Measurements from ENCODE around the gene YAF2.
"Not testable (repeated sequence)": the region's sequence is repeated elsewhere in the genome, so short reads cannot be mapped to it uniquely, and the experiment has no call there.

Gene YAF2

GRCh38 chr12:42192686-42193085, 45.4 kb downstream of the YAF2 start:
- no peak for TF ChIP-seq CTCF (IDR thresholded peaks at IDR 0.05; ENCODE audit: control extremely low read depth, extremely low read depth, low read depth, missing control alignments)
- POLR2A ChIA-PET: no interaction called here

GRCh38 chr12:42192258-42192657, 45.8 kb downstream of the YAF2 start:
- POLR2A ChIA-PET: no interaction called here

More at GRCh38 chr12:42192686-42193085, 45.4 kb downstream of the YAF2 start:
- CTCF ChIA-PET: interaction anchor here (1.0 to 1.1 kb wide), 2 partner anchors 13 to 14 kb away, joined by 3 read pairs; no protein-coding TSS in a partner anchor
- DNase-seq (ENCODE audit: extremely low spot score): no peak

GRCh38 chr12:42190376-42190775, 47.7 kb downstream of the YAF2 start:
- ChIA-PET POLR2A (no interaction called here), CTCF (no interaction called here)
- DNase-seq (ENCODE audit: extremely low spot score): no peak
- no peak for TF ChIP-seq CTCF (IDR thresholded peaks at IDR 0.05; ENCODE audit: control extremely low read depth, extremely low read depth, low read depth, missing control alignments)

More at GRCh38 chr12:42192258-42192657, 45.8 kb downstream of the YAF2 start:
- CTCF ChIA-PET: interaction anchor here (1.0 to 1.1 kb wide), 2 partner anchors 12 to 15 kb away, joined by 3 read pairs; no protein-coding TSS in a partner anchor
- DNase-seq (ENCODE audit: extremely low spot score): no peak
- no peak for TF ChIP-seq CTCF (IDR thresholded peaks at IDR 0.05; ENCODE audit: control extremely low read depth, extremely low read depth, low read depth, missing control alignments)

- POLR2A ChIA-PET; DNase-seq (ENCODE audit: extremely low spot score): not testable (repeated sequence)
- CTCF ChIA-PET: interaction anchor here (0.7 to 1.2 kb wide), 2 partner anchors 9 kb away, joined by 3 read pairs; no protein-coding TSS in a partner anchor
Observed at GRCh38 chr12:42188275-42188674, 49.8 kb downstream of the YAF2 start.

- ChIA-PET POLR2A (interaction anchor here (0.6 kb wide), 1 partner anchor 8 kb away, joined by 3 read pairs; no protein-coding TSS in a partner anchor), CTCF (interaction anchor here (1.0 to 1.2 kb wide), 2 partner anchors 8 to 15 kb away, joined by 3 read pairs; no protein-coding TSS in a partner anchor)
- TF ChIP-seq CTCF (IDR thresholded peaks at IDR 0.05; ENCODE audit: control extremely low read depth, extremely low read depth, low read depth, missing control alignments): no peak
- DNase-seq (ENCODE audit: extremely low spot score): no peak
Observed at GRCh38 chr12:42187799-42188198, 50.2 kb downstream of the YAF2 start.

- POLR2A ChIA-PET: no interaction called here
- CTCF ChIA-PET: interaction anchor here (1.0 kb wide), 1 partner anchor 14 kb away, joined by 3 read pairs; no protein-coding TSS in a partner anchor
- no peak for TF ChIP-seq CTCF (IDR thresholded peaks at IDR 0.05; ENCODE audit: control extremely low read depth, extremely low read depth, low read depth, missing control alignments)
- DNase-seq (ENCODE audit: extremely low spot score): peak; percentile 15
Observed at GRCh38 chr12:42186793-42187192, 51.3 kb downstream of the YAF2 start.

GRCh38 chr12:42182394-42182793, 55.7 kb downstream of the YAF2 start:
- CTCF ChIA-PET: no interaction called here
- TF ChIP-seq CTCF (IDR thresholded peaks at IDR 0.05; ENCODE audit: control extremely low read depth, extremely low read depth, low read depth, missing control alignments): no peak
- DNase-seq (ENCODE audit: extremely low spot score): no peak
- POLR2A ChIA-PET: no interaction called here
